Activated naive CD8-positive, alpha-beta T cell treated with anti-CD3 and anti-CD28 coated beads for 36 hours (primary cell): ENCODE results near the gene KCTD14. TPM values are rescaled to one million over a fixed set of nuclear protein-coding genes. Genes with fewer than 3 reads are reported as not detected.

ENCODE experiments used
- DNase-seq: peaks from one replicate; pipeline ENCODE4 v3.0.0; 2021
- H3K27ac Mint-ChIP-seq: one replicate; pipeline ENCODE4 v1.8.0; 2022; ENCODE audit warnings: mild to moderate bottlenecking, moderate library complexity, mixed read lengths
- H3K27me3 Mint-ChIP-seq: one replicate; pipeline ENCODE4 v1.8.0; 2022; ENCODE audit warnings: mild to moderate bottlenecking, mixed read lengths
- H3K36me3 Mint-ChIP-seq: one replicate; pipeline ENCODE4 v1.8.0; 2021; ENCODE audit warnings: mild to moderate bottlenecking, mixed read lengths
- H3K4me1 Mint-ChIP-seq: one replicate; pipeline ENCODE4 v1.8.0; 2021; ENCODE audit warnings: mixed read lengths
- H3K4me3 Mint-ChIP-seq: one replicate; pipeline ENCODE4 v1.8.0; 2022; ENCODE audit warnings: mild to moderate bottlenecking, moderate library complexity, mixed read lengths
- H3K9me3 Mint-ChIP-seq: one replicate; pipeline ENCODE4 v1.8.0; 2022; ENCODE audit warnings: mixed read lengths
- total RNA-seq, 2 experiments: library from RNA; stranded (reverse); gene quantifications; one replicate each; pipeline ENCODE4 v1.2.3, GENCODE V29; 2021

KCTD14 gene
- total RNA-seq, 2 experiments from 2014 or later: 0.12 to 0.50 TPM

- no peak overlapping the region for H3K4me3 Mint-ChIP-seq
- H3K27me3 Mint-ChIP-seq: no peaks in the 10 kb centered on the region
- DNase-seq: no peak
- no peaks in the 10 kb centered on the region for H3K4me1 Mint-ChIP-seq
- H3K36me3 Mint-ChIP-seq: peaks cover 14% of the 10 kb centered on the region
- no peak overlapping the region for H3K27ac Mint-ChIP-seq
- H3K9me3 Mint-ChIP-seq: no peaks in the 10 kb centered on the region
These were observed 55.3 kb downstream of the KCTD14 start for GRCh38 chr11:77967753-77968152.

GRCh38 chr11:77967121-77967520 lies 56.0 kb downstream of the KCTD14 start:
- no peak for DNase-seq
- Mint-ChIP-seq H3K36me3 (peaks cover 13% of the 10 kb centered on the region), H3K27me3 (no peaks in the 10 kb centered on the region), H3K27ac (no peak overlapping the region), H3K4me1 (no peaks in the 10 kb centered on the region), H3K9me3 (no peaks in the 10 kb centered on the region), H3K4me3 (no peak overlapping the region)

- Mint-ChIP-seq H3K36me3 (peaks cover 9% of the 10 kb centered on the region), H3K4me3 (no peak overlapping the region), H3K4me1 (no peaks in the 10 kb centered on the region), H3K27ac (no peak overlapping the region), H3K9me3 (no peaks in the 10 kb centered on the region), H3K27me3 (no peaks in the 10 kb centered on the region)
- no peak for DNase-seq
These were observed 56.7 kb downstream of the KCTD14 start for GRCh38 chr11:77966338-77966737.

Other genes with a start within 250 kb of the KCTD14 start
- gene RSF1, start 202.6 kb downstream of the KCTD14 start, total RNA-seq: 10 to 100 TPM; 40.5 to 48.3 TPM
- gene AAMDC, start 202.1 kb downstream of the KCTD14 start, total RNA-seq: 1 to 10 TPM; 2.4 to 2.6 TPM
- 10 to 100 TPM; 45.2 to 46.2 TPM for gene INTS4, start 28.6 kb downstream of the KCTD14 start, total RNA-seq
- not detected for gene THRSP, start 40.6 kb upstream of the KCTD14 start, total RNA-seq
- gene NDUFC2, start 56.6 kb upstream of the KCTD14 start, total RNA-seq: 100 to 1,000 TPM; 196 to 211 TPM
- gene ALG8, start 116.3 kb upstream of the KCTD14 start, total RNA-seq: 10 to 100 TPM; 40.2 to 48.8 TPM
- 1 to 10 TPM; 3.3 to 4.0 TPM for gene KCTD21, start 165.3 kb upstream of the KCTD14 start, total RNA-seq
- gene USP35, start 165.6 kb upstream of the KCTD14 start, total RNA-seq: 1 to 10 TPM; 3.5 to 4.2 TPM